Stimulated activated CD8-positive, alpha-beta memory T cell treated with anti-CD3 and anti-CD28 coated beads, Interleukin-12 subunit alpha, Interleukin-12 subunit beta, amount 100 ng/mL, for 24 hours (primary cell): Measurements from ENCODE around the gene RADIL.

Source experiments
- DNase-seq: peaks from one replicate; pipeline ENCODE4 v3.0.0-alpha.2; 2020; ENCODE audit errors: extremely low read depth

The RADIL gene

GRCh38 chr7:4775250-4775847 lies 108.2 kb downstream of the RADIL start, which contains the start of gene AP5Z1:
AP5Z1 (plus strand) TSS chr7:4775623; CDS start chr7:4775716, 93 bp downstream.
- peak; percentile 89 for DNase-seq

GRCh38 chr7:4774658-4775249 lies 108.8 kb downstream of the RADIL start:
- no peak for DNase-seq

- DNase-seq: no peak
Measured at GRCh38 chr7:4774007-4774406, 109.5 kb downstream of the RADIL start.

GRCh38 chr7:4772306-4772705 lies 111.2 kb downstream of the RADIL start:
- no peak for DNase-seq

GRCh38 chr7:4771737-4772136 lies 111.8 kb downstream of the RADIL start:
- no peak for DNase-seq

- no peak for DNase-seq
Measured at GRCh38 chr7:4770886-4771285, 112.6 kb downstream of the RADIL start.

GRCh38 chr7:4769761-4770160 lies 113.8 kb downstream of the RADIL start:
- DNase-seq: no peak

GRCh38 chr7:4768597-4769569 lies 114.6 kb downstream of the RADIL start:
- DNase-seq: no peak

- DNase-seq: no peak
Measured at GRCh38 chr7:4766666-4767519, 116.6 kb downstream of the RADIL start.

- DNase-seq: no peak
Measured at GRCh38 chr7:4765776-4766490, 117.6 kb downstream of the RADIL start.

GRCh38 chr7:4764402-4765007 lies 119.0 kb downstream of the RADIL start:
- no peak for DNase-seq

GRCh38 chr7:4763794-4764185 lies 119.7 kb downstream of the RADIL start:
- DNase-seq: no peak

GRCh38 chr7:4763091-4763793 lies 120.3 kb downstream of the RADIL start:
- no peak for DNase-seq

- DNase-seq: no peak
Measured at GRCh38 chr7:4762121-4763055, 121.1 kb downstream of the RADIL start.

GRCh38 chr7:4760952-4761351 lies 122.6 kb downstream of the RADIL start:
- DNase-seq: no peak

GRCh38 chr7:4759211-4759610 lies 124.3 kb downstream of the RADIL start:
- no peak for DNase-seq

GRCh38 chr7:4758791-4759190 lies 124.7 kb downstream of the RADIL start:
- no peak for DNase-seq

GRCh38 chr7:4758111-4758510 lies 125.4 kb downstream of the RADIL start:
- DNase-seq: no peak

- no peak for DNase-seq
Measured at GRCh38 chr7:4755045-4755444, 128.5 kb downstream of the RADIL start.
